HCT116 (cell line): ENCODE results near the gene CNTN4.

Experiments
- ATF3 ChIP-seq: IDR thresholded peaks from 2 replicates; pipeline ENCODE4 v1.6.1; 2012
- CTCF ChIP-seq, 3 experiments: fragments of 200-600 bp in 1 of 3; sonication (generic) in 1 of 3; IDR thresholded peaks in 2 of 3; conservative IDR thresholded peaks in 1 of 3; 2 replicates each; pipeline ENCODE4 v1.5.1; 2012 to 2017; ENCODE audit warnings: low read depth in 2 of 3, low read length in 2 of 3, antibody characterized with exemption in 1 of 3, borderline replicate concordance in 1 of 3, control low read depth in 1 of 3, mild to moderate bottlenecking in 1 of 3, mixed read lengths in 1 of 3, mixed run types in 1 of 3, moderate library complexity in 1 of 3; ENCODE audit not compliant: insufficient read depth in 1 of 3
- EZH2phosphoT487 ChIP-seq: fragments of 200-600 bp; IDR thresholded peaks from 2 replicates; pipeline ENCODE4 v1.6.1; 2018; ENCODE audit warnings: antibody characterized with exemption, borderline replicate concordance
- POLR2A ChIP-seq: IDR thresholded peaks from 2 replicates; pipeline ENCODE4 v1.7.0; 2011; ENCODE audit warnings: borderline replicate concordance; ENCODE audit not compliant: insufficient read depth, insufficient read length; ENCODE audit errors: extremely low read depth
- RAD21 ChIP-seq: IDR thresholded peaks from 2 replicates; pipeline ENCODE4 v1.6.1; 2012; ENCODE audit warnings: low read depth, mild to moderate bottlenecking
- SIN3A ChIP-seq: IDR thresholded peaks from 2 replicates; pipeline ENCODE4 v1.6.1; 2012; ENCODE audit warnings: low read depth

GRCh38 chr3:2577571-2577970, 478.9 kb downstream of the CNTN4 start:
- no peak for TF ChIP-seq CTCF (IDR thresholded peaks at IDR 0.05 in 2 of 3, conservative IDR thresholded peaks at IDR 0.05 in 1 of 3; ENCODE audit: borderline replicate concordance in 1 of 3, insufficient read depth in 1 of 3, low read depth in 2 of 3, low read length in 2 of 3)
- no peak for TF ChIP-seq POLR2A
- no peak for TF ChIP-seq RAD21
- TF ChIP-seq EZH2phosphoT487 = no peak
- TF ChIP-seq ATF3 = no peak
- TF ChIP-seq SIN3A = no peak
